Inferior parietal cortex (tissue), 1 donor: Measurements from ENCODE around the gene SPATA7.
A peak's percentile ranks its signal among the peaks of the same experiment; 100 is the strongest.
"Not testable (repeated sequence)": the region's sequence is repeated elsewhere in the genome, so short reads cannot be mapped to it uniquely, and the experiment has no call there.

Experiments
- DNase-seq: peaks from one replicate; pipeline ENCODE4 v3.0.0-alpha.2; 2016; ENCODE audit errors: extremely low spot score

Gene SPATA7, protein sequence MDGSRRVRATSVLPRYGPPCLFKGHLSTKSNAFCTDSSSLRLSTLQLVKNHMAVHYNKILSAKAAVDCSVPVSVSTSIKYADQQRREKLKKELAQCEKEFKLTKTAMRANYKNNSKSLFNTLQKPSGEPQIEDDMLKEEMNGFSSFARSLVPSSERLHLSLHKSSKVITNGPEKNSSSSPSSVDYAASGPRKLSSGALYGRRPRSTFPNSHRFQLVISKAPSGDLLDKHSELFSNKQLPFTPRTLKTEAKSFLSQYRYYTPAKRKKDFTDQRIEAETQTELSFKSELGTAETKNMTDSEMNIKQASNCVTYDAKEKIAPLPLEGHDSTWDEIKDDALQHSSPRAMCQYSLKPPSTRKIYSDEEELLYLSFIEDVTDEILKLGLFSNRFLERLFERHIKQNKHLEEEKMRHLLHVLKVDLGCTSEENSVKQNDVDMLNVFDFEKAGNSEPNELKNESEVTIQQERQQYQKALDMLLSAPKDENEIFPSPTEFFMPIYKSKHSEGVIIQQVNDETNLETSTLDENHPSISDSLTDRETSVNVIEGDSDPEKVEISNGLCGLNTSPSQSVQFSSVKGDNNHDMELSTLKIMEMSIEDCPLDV

DNA sequence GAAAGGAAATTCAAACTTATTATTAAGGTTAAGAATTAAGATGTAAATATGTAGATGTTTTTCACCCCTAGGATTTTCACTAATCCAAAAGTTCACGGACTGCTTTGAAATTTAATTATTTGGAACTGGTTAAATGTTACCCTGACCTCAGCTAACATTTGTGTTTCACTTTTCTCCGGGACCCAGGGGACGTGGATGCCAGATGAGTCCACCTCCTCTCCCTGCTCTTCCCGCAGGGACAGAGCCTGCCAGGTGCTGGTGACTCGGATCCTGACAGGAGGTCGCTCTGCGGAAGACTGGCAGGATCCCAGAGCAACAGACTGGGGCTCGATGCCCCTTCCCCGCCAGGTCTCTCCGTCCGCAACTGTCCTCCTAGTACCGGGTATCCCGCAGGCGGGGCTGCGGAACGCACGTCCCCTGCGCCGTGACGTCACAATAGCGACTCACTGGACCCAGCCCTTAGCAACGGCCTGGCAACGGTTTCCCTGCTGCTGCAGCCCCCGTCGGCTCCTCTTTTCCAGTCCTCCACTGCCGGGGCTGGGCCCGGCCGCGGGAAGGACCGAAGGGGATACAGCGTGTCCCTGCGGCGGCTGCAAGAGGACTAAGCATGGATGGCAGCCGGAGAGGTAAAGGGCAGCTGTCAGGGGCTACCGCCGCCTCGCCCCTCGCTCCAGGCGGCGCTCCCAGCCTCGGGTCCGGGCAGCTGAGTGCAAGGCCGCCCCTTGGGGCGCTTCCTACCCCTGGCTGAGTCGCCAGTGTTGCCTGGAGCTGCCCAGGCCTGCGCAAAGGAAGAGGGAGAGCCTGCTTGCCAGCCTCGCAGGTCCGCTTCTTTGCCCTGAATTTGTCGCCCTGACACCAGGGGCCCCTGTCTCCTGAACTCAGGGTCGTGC is at the start of gene SPATA7:
Gene SPATA7, plus strand, starts transcription at position 446 of the 890 bp plus-strand sequence. Its CDS starts 162 bp downstream, at position 608.
- DNase-seq, result peak; percentile 93

DNA sequence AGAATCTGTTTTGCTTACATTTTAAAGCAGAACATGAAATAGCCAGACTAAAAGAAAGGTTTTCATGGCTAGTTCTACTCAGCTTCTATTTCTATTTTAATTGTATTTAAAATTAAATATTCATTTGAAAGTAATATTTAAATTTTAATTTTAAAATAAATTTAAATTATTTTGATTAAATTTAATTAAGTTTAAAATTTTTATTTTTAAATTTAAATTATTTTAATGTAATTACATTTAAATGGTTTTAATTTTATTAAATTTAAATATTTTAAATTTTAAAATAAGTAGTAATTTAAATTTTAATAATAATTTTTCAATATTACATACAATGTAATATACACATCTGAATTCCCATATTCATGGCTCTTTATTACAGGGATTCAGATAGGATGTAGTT is 45.1 kb upstream of the SPATA7 start:
- no peak for DNase-seq

DNA sequence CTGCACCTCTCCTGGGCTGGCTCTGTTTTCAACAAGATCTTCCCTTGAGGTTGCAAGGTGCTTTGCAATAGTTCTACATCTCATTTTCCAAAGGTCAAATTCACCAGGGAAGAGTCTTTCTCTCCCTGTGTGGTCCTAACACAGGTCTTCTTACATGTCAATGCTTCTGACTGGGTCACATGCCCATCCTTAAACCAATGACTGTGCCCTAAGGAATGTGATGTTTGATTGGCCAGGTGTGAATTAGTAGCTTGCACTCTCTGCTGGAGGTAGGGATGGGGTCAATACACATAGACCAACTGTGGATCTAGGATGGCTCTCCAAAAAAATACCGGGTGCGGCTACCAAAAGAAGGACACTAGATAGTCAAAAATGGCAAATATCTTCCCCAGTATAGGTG is 42.5 kb upstream of the SPATA7 start:
- no peak for DNase-seq

DNA sequence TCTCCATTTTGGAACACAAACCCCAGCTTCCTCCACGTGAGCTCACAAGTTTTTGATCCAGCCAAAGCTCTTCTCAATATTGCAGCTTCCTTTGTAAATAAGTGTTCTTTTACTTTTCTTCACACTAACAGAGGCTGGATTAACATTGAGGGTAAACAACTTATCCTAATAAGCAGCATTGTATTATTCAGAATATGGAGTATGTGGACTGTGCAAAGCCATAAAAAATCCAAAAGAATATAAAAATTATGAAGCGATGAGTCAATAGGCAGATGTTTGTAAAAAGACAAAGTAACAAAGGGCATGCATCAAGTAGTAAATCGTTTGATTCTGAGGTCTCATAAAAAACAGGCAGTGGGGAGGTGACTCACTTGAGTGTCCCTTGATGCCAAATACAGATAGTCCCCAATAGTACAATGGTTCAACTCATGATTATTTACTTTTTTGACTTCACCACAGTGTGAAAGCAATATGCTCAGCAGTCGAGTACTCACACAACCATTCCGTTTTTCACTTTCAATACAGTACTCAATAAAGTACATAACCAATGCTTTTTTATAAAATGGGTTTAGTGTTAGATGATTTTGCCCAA is 39.3 kb upstream of the SPATA7 start:
- no peak for DNase-seq

DNA sequence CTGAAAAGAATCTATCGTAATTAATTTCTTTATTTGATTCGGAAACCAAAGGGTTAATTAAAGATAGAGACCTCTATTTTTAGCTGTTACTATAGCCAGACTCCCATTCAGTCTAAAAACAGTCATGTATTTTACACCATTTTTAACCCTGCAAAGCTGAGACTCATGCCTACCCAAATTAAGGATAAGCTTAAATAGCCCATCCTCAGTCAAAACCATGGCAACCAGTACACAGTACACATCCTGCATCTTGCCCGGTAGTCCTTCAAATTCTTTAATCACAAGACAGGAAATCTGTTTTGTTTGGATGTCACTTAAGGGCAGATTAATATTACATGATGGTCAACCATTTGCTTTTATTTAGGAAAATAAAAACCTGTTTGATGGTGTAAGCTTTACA is 36.9 kb upstream of the SPATA7 start:
- DNase-seq, result no peak

DNA sequence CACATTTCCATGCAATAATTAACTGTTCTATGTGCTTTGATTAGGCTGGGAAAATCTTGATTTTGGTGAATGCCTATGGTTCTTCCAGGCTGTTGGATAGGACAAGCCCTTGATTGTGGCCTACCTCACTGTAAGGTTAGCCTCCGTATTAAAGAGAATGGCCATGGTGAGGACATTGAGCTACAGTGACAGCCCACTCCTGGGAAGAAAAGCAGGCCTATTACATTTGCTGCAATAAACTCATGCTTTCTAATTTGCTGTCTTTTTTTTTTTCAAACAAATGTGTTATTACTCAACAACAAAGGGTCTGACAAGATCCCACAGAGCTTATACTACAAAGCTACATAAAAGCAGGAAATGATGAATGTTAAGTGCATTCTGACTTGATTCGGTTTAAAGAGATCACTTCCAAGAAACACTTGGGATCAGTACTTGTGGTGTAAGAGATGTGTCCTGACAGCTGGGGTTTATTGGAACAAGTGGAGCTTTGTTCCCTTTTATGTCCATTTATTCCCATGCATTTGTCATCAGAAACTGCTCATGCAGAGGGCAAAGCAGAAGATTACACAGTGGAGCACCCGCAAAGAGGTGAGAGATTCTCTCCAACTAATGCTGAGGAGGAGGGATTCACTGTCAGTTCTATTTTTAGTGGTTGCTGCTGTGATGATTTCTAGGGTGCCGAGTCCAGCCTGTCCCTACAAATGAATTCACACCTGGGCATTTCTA is 33.3 kb upstream of the SPATA7 start:
- DNase-seq, result peak; percentile 62

DNA sequence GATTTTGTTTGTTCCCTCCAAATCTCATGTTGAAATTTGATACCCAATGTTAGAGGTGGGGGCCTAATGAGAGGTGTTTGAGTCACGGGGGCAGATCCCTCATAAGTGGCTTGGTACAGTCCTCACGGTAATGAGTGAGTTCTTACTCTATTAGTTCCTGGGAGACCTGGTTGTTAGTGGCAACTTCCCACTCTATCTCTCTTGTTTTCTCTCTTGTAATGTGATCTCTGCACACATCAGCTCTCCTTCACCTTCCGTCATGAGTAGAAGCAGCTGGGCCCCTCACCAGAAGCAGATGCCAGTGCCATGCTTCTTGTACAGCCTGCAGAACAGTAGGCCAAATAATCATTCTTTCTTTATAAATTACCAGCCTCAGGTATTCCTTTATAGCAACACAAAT is 32.8 kb upstream of the SPATA7 start:
- DNase-seq, result no peak

DNA sequence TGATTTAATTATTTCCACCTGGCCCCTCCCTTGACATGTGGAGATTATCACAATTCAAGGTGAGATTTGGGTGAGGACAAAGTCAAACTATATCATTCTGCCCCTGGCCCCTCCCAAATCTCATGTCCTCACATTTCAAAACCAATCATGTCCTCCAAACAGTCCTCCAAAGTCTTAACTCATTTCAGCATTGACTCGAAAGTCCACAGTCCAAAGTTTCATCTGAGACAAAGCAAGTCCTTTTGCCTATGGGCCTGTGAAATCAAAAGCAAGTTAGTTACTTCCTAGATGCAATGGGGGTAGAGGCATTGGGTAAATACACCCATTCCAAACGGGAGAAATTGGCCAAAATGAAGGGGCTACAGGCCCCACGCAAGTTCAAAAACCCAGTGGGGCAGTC is 31.1 kb upstream of the SPATA7 start:
- no peak for DNase-seq

DNA sequence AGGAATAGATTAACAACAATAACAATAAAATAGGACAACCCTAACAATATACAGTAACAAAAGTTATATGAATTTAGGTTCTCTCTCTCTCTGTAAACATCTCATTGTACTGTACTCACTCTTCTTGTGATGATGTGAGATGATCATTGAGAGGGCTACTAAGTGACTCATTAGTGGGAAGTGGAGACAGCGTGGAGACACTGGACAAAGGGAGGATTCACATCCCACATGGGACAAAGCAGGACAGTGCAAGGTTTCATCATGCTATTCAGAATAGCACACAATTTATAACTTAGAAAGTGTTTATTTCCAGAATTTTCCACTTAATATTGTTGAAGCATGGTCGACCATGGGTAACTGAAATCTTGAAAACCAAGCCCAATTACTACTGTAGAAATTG is 26.0 kb upstream of the SPATA7 start:
- no peak for DNase-seq

DNA sequence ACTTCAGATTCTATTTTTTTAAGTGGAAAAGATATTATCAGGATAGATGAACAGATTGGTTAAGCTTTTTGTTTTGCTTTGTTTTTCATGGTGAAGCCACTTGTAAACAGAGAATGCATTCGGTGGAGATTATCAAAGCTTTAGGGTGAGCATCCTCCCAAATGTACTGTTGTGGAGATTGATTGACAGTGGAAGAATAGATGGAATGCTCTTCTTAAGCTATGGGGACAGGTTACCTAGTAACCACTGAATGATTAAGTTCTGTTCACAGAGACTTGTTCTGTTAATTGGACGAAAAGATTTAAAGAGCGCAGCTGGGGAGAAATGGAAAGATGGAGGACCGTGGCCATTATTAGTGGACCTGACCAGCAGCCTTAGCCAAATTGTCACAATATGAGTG is 21.8 kb upstream of the SPATA7 start:
- DNase-seq, result no peak

DNA sequence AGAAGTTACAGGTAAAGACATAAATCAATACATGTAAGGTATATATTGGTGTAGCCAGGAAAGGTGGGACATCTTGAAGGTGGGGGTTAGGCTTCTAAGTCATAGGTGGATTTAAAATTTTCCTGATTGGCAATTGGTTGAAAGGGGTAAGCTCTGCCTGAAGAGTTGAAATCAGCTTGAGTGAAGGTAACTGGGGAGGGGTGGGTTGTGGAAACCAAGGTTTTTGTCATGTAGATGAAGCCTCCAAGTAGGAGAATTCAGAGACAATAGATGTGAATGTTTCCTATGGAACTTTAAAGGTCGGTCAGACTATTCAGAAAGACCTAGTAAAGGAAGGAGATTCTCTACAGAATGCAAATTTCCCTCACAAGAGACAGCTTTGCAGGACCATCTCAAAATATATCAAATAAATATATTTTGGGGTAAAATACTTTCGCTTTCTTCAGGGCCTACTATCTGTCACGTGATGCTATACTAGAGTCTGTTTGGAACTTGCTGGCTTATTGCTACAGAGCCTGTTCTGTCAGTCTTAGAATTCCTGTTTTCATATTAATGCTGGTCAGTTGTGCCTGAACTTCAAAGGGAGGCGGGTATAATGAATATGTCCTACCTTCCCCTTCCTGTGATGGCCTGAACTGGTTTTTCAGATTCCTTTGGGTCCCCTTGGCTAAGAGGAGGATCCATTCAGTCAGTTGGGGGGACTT is 20.6 kb upstream of the SPATA7 start:
- no peak for DNase-seq

DNA sequence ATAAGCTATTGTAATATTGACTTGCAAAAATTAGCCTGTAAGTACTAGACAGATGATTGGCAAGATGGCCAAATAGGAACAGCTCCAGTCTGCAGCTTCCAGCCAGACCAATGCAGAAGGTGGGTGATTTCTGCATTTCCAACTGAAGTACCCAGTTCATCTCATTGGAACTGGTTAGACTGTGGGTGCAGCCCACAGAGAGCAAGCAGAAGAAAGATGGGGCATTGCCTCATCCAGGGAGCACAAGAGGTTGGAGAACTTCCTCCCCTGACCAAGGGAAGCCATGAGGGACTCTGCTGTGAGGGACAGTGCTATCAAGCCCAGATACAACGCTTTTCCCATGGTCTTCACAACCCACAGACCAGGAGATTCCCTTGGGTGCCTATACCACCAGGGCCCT is 16.0 kb upstream of the SPATA7 start:
- no peak for DNase-seq

DNA sequence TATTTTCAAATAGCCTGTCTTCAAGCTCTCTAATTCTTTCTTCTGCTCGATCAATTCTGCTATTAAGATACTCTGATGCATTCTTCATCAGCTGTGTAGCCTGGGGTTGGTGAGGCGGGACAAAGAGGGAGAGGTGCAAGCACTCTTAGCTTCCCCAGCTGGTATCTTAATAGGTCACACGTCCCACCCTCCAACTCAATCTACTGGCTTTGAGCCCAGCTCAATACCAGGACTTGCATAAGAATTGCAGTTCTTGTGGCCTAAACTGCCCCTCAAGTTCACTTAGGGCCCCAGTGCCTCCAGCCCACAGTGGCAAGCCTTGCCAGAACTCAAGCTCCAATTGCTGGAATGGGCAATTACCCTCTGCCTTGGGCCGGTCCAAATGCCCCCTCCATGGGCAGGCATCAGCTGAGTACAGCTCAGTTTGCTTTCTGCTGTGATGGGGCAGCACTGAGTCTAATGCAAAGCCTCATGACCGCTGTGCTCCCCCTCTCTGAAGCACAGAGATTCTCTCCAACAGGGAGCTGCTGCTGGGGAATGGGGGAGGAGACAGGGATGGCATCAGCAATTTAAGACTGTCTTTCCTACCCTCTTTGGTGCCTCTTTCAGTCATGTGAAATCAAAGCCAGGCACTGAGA is 5.6 kb upstream of the SPATA7 start:
- DNase-seq, result no peak

DNA sequence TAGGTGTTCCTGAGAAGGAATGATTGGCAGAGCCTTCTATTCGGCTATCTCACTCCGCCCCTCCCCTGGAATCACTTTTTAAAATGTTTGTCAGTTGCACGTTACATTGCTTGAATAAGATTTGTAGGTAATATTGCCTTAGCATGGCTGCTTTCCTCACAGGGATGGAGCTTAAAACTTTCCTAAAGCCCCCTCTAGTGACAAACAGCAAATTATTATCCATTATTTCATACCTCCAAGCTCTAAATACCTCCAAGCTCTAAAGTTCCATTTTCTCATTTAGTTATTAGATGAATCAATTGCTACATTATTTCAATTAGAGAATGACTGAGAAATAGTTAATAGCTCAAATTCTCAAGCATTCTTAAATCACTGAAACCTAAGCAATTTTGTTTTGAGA is 5.1 kb upstream of the SPATA7 start:
- peak; percentile 58 for DNase-seq

DNA sequence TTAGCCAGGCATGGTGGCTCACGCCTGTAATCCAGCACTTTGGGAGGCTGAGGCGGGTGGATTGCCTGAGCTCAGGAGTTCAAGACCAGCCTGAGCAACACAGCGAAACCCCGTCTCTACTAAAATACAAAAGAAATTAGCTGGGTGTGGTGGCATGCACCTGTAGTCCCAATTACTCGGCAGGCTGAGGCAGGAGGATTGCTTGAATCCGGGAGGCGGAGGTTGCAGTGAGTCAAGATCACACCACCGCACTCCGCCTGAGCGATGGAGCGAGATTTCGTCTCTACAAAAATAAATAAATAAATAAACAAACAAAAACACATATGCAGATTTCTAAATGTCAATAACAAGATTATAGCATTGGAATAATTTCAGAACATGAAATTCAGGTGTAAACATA is 3.8 kb upstream of the SPATA7 start:
- DNase-seq, result not testable (repeated sequence)

DNA sequence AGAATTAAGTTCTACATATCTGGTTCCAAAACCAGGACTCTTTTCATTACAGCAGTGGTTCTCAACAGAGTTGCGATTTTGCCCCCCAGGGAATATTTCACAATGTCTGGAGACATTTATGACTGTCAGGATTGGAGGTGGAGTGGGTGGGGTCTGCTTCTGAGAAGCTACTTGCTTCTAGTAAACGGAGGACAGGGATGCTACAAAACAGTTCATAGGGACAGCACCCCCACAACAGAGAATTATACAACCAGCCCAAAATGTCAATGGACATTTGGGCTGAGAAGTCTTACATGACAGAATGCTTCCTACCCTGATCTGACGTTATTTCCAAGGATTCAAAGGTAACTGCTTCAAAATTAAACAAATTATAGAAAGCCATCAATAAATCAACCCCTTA is 739 bp upstream of the SPATA7 start:
- no peak for DNase-seq

DNA sequence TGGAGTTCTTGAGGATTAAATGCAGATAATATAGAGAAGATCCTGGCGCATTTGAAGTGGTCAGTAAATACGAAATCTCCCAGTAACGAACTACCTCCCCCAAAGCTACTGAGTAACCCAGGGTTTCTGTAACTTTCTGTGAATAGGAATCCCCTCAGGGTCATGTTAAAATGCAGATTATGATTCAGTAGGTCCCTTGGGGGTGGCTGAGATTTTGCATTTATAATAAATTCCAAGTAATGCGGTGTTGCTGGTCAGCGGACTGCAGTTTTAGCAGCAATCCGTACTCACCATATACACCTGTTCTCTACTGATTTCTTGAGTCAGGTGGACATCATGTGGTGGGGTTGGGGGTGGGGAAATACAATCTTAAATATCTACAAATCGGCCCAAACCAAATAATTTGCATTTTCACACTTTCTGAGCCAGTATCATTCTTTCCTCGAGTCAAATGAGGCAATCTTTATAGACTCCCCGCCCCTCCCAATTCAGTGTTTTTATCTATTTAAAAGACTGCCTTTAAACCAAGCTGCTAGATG is 868 bp downstream of the SPATA7 start:
- DNase-seq, result no peak

DNA sequence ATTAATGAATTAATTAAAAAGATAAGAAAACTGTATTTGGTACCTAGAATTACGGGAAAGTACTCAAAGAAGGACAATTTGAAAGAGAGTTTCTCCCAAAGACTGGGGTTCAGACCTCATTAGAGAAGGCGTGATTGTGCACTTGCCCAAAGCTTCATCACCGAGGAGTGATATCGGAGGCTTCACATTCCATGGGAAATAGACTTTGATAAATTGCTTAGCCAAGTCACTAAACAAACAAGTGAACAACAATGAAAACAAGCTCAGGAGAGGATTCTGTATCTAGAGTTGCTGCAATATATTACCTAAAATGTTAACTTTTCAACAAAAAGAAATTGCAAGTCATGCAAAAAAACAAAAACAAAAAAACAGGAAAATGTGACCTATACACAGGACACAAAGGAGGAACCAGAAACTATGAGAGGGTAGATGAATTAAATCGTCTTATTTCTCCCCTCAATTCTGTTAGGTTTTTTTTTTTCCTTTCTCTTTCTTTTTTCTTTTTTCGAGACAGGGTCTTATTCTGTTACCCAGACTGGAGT is 3.4 kb downstream of the SPATA7 start:
- DNase-seq, result no peak

DNA sequence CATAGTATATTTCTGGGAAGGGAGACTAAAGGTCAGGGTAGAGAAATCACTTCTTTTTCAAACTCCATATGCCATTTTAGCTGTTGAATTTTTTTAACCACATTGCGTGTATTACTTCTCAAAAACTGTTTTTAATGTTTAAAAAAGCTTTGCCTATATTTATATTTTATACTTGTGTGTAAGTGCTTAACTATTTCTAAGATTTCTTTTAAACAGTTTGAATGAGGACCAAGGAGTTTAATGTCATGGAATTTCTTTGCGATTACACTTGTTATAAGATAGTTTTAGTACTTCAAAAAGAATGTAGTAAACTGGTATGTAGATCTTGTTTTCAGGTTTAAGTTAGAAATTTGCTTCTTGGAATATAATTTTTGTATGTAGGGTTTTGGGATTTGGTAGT is 7.2 kb downstream of the SPATA7 start:
- no peak for DNase-seq

DNA sequence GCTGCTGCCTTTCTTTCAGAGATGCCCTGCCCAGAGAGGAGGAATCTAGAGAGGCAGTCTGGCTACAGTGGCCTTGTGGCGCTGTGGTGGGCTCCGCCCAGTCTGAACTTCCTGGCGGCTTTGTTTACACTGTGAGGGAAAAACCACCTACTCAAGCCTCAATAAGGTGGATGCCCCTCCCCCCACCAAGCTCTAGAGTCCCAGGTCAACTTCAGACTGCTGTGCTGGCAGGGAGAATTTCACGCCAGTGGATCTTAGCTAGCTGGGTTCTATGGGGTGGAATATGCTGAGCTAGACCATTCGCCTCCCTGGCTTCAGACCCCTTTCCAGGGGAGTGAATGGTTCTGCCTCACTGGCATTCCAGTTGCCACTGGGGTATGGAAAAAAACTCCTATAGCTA is 25.6 kb downstream of the SPATA7 start:
- no peak for DNase-seq
